ENCODE results near the gene ENO3.

DNA sequence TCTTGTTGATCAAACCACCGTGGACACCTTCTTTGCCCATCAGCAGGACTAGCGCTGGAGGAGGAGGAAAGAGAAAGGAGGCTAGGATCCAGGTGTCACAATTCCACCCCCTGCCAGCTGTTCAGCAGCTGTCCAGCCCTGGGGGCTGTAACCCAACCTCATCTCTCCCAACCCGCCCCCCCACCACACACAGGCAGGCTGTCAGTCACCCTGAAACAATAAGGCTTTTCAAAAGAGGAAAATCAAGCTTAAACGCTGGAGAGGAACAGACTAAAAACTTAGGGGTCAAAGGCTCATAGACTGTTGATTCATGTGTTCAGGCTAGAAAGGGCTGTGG lies 5.0 kb upstream of the ENO3 start:
- TF ChIP-seq ATF2 (IDR thresholded peaks at IDR 0.05; ENCODE audit: low read length) (no peak), ELK1 (IDR thresholded peaks at IDR 0.05; ENCODE audit: low read depth, low read length) (no peak), MTA2 (IDR thresholded peaks at IDR 0.05; ENCODE audit: low read depth) (no peak), CTCF (IDR thresholded peaks at IDR 0.05 in 2 of 3, conservative IDR thresholded peaks at IDR 0.05 in 1 of 3; ENCODE audit: control insufficient read depth in 2 of 3, extremely low read depth in 1 of 3, insufficient read depth in 1 of 3, low read depth in 3 of 3, low read length in 3 of 3) (no peak)
